Midbrain (tissue), 1 donor: ENCODE measurements around the gene HVCN1.

Experiments
- DNase-seq: peaks from one replicate; lab custom pipeline; 2025; lab: John Stamatoyannopoulos, UW

Gene HVCN1

DNA sequence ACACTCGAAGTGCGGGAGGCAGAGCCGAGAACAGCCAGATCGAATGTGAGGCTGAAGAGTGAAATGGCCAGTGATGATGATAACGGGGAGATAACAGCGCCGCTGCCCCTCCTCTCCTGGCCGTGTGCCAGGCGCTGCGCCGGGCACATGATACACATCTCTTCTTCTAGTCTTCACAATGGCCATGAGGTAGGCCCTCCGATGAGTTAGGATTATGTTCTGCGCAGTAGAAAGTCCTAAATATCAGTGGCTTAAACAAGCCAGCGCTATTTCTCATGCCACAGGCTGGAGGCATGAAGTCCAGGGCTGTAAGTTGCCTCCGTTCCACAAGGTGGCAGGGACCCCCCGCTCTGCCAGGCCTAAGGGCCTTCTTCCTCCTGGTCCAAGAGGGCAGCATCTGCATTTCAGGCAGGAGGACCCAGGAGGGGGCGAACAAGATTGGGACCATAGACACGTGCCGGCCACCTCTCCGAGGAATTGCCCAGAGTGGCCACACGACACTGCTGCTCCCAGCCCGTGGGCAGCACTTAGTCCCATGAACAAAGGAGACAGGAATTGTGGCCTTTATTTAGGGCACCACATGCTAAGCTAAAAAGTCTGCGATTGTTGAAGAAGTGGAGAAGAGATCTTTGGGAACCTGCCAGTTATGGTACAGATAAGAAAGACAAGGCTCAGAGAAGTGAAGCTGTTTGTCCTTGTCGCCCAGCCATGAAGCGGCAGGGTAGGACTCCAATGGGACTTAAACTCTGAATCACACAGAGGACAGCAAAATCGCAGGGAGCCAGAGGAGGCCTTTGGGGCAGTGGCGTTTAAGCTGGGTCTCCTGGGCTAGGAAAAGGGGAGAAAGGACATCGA, 10.9 kb upstream of the HVCN1 start:
- no peak for DNase-seq

DNA sequence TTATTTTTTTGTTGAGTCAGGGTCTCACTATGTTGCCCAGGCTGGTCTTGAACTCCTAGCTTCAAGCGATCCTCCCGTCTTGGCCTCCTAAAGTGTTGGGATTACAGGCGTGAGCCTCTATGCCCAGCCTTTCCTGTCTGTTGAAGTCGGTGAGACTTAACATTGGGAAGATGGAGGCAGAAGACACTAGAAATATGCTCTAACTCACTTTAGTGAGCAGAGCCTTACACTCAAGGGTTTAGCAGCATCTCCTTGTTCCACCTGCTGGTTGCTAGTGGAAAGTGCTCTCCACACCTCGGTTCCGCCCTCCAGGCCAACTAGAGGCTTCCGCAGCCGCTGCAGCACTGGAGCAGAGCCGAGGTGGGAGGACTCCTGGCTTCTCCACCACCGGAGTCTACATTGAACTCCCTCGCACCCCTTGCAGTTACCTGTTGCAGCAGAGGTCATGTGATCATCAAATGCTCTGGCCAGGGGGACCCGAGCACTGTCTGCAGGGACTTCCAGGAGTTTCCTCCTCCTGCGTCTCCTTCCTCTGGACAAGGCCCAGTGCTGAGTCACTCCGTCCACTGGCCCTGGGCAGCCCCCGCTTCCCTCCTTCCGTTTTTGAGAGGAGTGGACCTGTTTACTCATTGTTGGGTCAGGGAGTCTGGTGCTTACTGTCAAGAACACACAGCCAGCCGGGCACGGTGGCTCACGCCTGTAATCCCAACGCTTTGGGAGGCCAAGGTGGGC, 9.4 kb upstream of the HVCN1 start:
- DNase-seq: peak; percentile 63

DNA sequence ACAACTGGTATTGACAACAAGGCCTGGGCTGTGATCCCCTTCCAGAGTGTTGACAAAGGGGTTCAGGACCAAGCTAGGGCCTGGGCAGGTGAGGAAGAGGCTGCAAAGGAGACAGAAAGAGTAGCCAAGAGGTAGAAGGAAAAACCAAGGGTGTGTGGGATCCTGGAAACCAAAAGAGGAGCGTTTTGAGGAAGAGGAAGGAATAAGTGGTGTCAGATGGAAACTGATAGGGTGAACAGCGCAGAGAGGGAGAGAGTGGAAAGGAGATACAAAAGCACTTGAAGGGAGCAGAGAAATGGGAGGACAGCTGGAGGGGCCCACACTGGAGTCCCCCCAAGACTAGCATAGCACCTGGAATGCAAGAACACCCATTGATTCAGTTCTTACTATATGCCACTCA, 8.3 kb upstream of the HVCN1 start:
- DNase-seq: no peak

DNA sequence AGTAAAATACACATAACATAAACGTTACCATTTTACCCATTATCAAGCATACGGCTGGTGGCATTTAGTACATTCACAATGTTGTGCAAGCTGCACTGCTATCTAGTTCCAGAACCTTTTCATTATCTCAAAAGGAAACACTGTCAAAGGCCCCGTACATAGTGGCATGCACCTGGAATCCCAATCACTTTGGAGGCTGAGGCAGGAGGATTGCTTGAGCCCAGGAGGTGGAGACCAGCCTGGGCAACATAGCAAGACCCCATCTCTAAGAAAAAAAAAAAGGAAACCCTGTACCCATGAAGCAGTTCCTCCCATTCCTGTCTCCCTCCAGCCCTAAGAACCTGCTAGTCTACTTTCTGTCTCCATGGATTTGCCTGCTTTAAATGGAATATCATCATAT, 7.4 kb upstream of the HVCN1 start:
- no peak for DNase-seq

DNA sequence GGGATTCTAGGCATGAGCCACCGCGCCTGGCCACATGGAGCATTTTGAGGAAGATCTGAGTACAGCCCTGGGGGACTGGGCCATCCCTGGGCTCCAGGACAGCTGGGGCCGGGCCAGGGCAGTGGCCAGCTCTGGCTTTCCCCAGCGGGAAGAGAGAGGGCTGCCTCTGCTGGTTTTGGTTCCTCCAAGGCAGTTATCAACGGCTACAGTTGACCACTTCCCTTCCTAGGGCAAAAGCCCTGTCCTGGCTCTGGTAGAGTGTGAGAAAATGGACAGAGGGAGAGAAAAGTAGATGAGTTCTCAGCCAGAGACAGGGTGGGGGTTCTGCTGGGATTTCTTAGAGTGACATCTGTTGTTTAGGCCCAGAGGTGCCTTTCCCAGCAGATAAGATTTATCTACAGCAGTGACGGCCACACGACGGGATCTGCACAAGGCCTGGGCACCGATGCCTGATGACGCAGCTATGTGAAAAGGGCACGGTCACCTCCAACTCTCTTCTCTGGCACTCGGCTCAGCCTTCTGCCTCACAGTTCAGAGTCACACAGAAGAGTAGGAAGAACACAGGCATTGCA, 5.5 kb upstream of the HVCN1 start:
- peak; percentile 50 for DNase-seq

DNA sequence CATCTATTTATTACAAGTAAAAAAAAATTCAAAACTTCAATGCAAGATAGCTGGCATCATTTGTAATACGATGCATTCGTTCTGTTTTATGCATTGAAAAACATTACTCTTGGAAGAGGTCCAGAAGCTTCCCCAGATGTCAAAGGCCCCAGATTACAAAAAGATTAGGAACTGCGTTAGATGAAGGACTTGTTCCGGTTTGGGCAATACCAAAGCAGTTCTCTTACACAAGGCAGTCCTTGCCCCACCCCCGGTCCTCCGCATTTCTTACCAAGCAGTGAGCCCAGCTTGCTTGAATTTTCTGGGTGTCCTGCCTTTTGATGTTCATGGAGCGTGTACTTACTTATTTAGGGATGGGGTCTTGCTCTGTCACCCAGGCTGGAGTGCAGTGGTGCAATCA, 4.8 kb upstream of the HVCN1 start:
- peak; percentile 6 for DNase-seq

DNA sequence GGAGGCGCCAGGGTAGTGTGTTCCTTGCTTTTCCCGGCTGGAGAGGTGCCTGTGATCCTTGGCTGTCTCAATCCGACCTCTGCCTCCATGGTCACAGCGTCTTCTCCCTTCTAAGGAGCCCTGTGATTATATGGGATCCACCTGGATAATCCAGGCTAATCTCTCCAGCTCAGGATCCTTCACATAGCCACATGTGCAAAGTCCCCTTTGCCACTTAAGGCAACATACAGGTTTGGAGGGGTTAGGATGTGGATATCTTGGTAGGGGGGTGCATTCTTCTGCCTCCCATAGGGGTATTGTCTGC, 1.2 kb upstream of the HVCN1 start:
- DNase-seq: no peak

DNA sequence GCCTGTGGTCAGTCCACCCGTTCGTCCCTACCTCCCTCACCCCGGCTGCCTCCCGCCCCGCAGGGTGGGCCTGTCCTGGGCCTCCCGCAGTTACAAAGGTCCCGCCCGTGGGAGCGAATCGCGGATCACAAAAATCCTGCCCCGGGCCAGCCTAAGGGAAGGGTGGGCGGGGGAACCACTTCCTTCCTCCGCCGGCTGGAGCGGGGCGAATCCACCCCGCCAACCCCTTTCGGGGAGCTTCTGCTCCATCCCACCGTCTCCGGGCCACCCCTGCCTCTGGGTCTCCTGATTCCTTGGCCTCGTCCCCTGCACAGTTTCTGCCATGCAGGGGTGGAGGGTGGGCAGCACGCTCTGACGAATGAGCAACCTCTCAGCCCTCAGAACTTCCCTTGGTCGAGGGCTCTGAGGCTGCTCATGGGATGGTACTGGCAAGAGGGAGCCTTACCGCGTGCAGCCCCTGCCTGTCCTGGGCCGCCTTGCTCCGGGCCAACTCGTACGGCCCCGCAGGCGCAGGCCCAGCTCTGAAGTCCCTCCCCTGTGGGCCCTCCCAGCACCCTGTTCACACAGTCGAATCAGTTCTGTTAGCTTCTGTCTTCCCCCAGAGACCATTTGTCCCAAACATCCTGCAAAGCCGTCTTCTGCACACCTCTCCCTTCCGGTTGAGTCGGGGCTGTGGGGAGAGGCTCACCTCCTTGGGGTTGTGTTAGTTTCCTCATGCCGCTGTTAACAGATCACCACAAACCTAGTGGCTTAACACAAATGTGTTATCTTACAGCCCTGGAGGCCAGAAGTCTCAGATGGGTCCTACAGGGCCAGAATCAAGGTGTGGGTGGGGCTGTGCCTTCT, 589 bp upstream of the HVCN1 start:
- no peak for DNase-seq

DNA sequence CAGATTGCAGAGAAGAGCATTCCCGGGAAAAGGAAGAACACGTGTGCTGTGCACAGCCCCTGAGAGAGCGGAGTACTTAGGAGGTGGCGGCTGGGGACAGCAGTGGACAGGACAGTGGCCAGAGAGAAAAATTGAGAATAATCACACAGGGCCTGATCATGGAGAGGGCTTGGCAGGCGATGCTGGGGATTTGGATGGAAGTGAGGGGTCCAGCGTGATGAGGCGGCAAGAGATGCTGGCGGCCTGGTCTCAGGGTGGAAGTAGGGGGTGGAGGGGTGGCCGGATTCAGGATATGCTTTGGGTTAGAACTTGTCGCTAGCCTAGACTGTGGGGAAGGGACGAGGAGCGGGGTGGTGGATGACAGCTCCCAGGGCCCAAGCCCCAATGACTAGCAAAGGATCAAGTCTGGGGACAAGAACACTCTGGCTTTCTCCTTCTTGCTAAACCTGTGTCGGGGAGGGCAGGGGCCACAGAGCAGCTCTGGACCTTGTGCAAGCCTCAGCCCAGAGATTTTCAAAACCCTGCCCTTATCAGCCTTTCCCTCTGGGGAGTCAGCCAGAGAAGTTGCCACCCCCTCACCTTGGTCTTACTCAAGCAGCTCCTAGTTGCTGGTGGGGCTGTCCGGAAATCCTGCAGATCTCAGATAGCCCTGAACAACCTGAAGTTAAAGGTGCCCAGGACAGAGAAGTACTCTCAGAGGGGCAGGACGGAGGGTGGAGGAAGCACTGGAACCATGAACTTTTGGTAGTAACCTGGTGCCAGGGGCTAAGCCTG, 1.3 kb downstream of the HVCN1 start:
- DNase-seq: no peak

DNA sequence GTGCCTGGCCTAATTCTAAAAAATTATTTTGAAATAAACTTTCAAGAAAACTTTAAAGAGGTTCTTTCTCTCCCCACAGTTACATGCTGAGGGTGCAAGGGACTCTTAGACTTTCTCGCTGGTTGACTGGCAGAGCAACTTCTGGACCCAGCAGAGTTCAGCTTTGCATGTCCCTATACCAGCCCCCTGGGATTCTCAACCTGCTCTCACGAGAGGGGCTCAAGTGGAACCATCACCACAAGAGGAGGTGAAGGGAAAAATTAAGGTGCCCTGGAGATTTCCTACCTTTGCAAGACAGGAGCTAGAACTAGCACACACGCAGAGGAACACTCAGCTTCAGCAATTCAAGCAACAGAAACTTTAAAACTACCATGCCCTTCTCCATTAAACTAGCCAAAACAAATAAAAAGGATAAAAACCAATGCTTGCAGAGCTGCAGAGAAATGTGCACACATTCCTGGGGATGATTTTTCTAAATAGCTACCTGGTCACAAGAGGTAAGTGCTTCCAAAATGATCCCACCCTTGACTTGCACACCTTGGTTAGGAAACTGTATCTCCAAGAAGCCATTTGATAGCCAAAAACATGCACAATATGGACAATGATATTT, 2.5 kb downstream of the HVCN1 start:
- no peak for DNase-seq

DNA sequence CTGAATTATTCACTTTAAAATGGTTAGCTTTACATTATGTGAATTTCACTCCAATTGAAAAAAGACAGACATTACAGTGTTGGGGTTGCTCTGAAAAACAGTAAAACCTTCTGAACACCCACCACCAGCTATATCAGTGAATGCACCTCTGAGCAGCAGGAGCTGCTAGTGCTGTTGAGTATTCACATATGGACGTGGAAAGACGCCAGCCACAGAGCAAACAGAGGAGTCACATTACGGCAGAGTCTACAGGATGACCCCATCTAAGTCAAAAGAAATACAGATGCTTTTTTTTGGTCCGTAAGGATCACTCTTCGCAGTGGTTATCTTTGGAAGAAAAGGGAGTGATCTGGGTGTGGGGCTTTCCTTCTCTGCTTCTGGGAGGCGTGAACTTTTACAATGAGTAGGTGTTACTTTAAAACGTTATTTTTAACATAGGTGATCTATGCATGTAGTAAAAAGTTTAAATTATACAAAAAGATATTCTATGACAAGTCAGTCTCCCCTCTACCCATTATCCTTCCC, 4.5 kb downstream of the HVCN1 start:
- DNase-seq: no peak

DNA sequence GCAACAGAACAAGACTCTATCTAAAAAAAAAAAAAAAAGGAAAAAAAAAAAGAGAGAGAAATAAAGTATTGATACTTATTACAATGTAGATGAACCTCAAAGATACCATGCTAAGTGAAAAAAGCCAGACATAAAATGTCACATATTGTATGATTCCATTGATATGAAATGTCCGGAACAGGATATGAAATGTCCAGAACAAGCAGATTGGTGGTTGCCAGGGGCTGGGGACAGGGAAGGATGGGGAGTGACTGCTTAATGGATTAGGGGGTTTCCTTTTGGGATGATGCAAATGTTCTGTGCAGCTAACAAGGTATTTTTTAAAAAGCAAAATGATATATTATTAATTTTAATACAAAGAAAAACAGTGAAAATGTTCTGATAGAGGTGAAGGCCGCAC, 5.0 kb downstream of the HVCN1 start:
- DNase-seq: no peak

DNA sequence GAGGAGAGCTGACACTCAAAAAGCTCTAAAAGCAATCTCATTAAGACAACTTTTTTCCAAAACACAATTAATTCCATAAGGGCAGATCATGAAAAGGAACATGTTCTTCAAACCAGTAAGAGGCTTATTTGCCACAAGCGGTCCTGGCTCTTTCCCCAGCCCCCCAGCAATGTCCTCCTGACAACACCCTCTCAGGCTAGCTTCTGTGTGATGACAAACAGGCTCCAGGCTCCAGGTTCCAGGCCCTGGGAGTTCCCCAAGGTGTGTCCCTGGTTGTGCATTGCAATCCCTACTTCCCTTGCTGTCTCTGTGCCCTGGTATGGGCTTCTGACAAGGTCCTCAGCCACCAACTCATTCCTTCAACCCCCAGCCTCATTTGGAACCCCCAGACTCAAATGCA, 8.9 kb downstream of the HVCN1 start:
- no peak for DNase-seq

DNA sequence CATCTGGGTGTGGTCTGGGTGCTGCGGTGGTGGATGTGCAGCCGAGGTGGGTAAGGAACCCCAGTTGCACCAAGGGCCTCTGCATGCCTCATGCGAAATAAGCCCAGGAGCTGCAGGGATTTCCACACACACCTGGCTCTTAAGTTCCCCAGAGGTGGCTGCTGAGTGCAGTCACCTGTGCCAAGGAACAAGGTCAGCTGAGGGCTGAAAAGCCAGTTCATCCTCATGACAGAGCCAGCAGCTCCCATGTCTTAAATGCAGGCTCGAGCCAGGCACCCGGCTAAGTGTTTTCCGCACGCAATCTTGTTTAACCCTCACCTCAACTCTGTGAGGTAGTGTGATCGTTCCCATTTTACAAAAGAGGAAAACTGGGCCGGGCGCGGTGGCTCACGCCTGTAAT, 9.7 kb downstream of the HVCN1 start:
- DNase-seq: no peak

DNA sequence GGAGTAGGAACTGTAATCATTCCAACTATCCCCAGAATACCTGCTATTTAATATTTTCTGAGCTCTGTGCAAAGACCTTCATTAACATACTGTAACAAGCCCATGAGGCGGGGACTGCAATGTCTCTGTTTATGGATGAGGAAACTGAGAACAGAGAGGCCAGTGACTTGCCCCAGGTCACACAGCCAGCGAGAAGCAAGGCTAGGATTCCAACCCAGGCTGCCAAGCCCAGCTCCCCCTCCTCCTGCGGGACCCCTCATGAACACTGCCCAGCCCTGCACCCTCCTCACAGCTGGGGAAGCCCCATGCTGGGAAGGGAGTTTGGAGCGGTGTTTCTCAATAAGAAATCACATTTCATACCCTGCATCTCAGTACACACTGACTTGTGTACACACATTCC, 10.9 kb downstream of the HVCN1 start:
- DNase-seq: no peak

DNA sequence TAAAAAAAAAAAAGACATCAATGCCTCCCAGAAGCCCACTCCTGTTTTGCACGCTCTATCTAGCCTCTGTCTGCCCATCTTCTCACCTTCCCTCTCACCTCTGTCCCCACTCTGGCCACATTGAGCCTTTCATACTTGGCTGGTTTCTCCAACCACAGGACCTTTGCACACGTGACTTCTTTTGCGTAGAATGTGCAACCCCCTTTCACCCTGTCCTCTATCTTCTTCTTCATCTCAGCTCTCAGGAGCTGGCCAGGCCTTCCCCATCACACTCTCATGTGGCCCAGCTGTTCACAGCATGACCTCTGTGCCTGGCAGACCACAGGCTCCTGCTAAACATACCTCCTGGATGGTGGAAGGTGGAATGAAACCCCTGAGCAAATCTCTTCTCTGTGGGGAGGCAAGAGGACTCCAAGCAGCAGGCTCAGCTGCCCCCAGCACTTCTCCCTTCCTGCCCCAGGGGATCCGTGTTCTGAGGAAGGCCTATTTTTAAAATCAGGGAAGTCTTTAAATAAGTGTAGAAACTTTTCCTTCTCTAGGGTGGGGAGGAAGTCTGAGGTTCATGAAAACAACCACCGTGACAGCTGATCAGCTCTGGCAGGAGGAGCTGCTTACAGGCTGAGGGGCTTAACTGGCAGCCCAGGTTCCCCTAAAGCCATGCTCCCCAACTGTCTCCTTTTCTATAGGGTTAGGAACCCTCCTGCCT, 11.6 kb downstream of the HVCN1 start:
- DNase-seq: peak; percentile 39

DNA sequence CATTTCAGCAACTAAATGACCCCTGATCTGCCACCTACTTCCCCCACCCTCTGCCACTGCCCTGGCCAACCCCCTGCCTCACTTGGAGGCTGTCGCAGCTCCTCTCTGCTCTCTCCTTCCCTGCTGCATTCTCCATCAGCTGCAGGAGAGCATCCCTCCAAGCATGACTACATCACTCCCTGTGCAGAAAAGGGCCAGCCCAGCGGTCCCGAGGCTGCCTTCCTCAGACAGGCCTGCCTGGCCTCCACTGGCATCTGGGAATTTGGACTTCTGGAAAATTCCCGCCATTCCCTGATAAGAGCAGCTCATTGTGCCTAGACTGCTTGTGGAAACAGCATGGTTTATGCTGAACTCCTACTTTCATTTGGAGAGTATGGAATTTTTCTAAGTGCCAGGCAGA, 12.7 kb downstream of the HVCN1 start:
- DNase-seq: no peak

DNA sequence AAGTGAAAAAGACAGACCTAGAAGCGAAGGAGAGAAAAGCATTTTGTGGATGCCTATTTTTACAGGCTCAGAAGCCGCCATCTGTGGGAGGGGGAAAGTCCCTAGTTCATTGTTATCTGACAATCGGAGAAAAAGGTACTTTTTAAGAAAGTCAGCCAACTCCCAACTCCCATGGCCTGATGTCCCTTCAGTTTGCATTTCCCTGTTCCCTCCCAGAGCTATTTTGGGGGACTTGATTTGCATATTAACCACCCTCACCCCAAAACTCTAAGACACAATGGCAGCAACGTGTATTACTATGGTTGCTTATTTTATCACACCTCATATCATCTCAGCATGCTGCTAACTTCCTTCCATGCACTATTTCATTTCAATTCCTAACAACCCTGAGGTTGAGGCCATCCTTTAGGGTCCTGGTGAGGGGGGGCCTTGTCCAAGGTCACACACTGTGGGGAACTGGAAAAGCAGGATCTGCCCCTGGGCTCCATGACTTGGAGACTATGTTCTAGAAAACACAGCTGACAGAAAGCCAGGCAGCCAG, 18.7 kb downstream of the HVCN1 start:
- DNase-seq: no peak

DNA sequence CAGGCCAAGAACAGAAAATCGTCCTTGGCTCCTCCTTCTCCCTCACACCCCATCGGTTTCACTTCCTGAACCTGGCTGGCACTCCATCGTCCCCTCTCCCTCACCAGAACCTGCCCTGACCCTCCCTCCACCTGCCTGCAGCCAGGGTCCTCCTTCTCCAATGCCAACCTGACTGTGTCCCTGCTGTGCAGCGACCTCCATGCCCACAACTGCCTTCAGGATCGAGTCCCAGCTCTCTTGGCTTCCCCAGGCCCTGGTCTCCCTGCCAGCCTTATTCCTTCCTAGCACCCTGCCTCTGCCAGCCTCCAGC, 19.8 kb downstream of the HVCN1 start:
- no peak for DNase-seq

DNA sequence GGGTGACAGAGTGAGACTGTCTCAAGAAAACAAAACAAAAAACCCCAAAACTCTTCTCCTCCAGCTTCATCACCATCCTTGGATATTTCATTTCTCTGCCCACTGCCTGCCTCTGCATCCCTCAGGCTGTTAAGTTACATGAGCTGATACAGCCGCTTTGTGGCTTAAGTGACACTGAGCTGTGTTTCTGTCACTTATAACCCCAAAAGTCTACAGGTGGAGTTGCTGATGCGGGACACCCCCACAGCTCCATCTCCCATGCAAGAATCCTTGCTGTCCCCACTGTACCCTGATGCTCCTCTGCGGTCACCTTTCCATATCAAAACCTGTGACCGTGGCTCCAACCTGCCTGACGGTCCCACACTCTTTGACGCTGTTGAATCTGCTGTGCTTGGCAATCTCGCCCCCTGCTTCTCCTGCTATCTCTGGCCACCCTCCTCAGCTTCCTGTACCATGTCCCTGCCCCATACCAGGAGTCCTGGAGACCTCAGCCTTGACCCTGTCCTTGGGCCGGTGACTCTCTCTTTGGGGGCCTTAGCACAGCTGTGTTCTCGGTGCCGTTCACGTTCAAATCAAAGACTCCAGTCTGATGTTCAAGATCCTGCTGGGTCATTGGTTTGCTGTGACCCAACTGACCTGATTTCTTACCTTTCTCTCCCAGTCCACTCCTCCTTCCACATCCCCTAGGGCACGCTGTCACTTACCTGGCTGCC, 20.3 kb downstream of the HVCN1 start:
- DNase-seq: no peak
